Medulla oblongata (tissue), 1 donor: ENCODE data around the gene SRD5A3.
"Not testable (repeated sequence)": the region's sequence is repeated elsewhere in the genome, so short reads cannot be mapped to it uniquely, and the experiment has no call there.

Experiments used
- DNase-seq: peaks from one replicate; pipeline ENCODE4 v3.0.0-alpha.2; 2015; ENCODE audit errors: extremely low spot score

SRD5A3 gene

DNA sequence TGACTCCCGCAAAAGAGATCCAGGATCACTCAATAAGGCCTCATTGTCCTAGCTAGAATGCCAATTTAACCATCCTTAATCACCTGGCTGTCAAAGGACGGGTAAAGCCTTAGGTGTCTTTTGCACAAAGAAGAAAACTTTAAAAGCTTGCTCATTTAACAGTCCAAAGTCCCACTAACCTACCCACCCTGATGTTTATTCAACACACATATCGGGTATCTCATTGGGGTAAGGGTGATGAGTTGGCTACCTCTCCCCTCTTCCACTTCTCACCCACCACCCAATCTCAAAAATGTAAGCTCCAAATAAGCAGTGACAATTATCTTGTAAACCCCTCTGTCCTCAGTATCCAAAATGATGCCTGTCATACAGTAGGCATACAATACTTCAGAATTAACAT lies 988 bp upstream of the SRD5A3 start:
- no peak for DNase-seq

DNA sequence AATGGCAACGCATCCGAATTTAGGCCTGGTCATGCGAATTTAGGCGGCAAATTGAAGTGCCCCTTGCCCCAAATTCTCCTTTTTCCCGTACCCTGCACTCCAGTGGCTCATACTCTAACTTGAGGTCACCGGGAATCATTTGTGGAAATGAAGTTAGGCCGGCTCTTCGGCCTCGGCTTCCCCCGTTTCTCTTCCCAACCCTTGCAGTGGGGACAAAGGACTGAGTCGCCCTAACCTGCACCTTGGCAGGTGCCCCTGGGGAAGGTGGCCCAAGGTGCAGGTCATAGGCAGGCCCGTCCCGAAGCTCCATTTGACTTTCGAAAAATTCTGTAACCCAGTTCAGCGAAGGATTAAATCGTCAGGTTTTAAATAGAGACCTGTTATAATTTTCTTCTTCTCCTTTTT lies 811 bp downstream of the SRD5A3 start:
- DNase-seq: peak; percentile 20

DNA sequence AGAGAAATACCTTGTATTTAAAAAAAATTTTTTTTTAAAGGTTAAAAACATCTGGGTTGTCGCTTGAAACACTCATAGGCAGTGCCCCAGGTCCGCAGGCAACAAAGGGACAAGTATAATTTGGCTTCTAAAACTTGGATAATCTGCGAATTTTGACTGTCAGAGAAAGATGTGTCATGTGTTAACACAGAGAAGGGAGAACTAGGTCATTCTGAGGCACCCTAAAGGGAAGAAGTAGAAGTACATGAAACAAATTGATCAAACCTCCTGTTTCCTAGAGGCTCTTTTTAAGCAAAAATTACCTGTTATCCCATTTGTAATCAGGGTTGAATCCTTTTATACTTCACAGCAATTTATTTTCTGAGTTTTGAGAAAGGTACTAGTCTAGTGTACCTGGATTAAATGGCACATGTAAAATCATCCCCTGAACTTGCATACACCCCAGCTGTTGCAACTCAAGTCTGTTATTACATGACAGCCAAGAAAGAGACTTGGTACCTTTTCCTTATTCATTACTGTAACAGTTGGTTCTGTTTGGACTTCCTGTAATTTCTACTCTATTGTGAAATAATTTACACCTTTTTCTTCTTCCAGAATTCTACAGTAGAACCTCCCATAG lies 1.7 kb downstream of the SRD5A3 start:
- peak; percentile 29 for DNase-seq

DNA sequence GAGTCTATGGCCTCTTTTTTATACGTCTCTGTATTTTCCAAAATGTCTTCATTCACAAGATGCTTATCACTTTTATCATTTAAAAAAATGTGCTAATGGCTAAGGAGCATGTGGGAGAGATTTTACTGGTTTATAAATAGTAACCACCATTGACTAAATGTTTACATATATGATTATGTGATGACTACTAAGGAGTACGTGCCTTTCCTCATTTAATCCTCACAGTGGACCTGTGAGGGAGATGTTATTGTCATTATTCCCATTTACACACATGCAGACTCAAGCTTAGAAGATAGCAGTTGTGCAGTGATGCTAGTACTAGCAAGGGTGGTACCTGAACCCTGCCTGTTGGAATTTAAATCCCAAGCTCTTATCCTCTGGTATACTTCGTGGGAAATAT lies 2.4 kb downstream of the SRD5A3 start:
- DNase-seq: no peak

DNA sequence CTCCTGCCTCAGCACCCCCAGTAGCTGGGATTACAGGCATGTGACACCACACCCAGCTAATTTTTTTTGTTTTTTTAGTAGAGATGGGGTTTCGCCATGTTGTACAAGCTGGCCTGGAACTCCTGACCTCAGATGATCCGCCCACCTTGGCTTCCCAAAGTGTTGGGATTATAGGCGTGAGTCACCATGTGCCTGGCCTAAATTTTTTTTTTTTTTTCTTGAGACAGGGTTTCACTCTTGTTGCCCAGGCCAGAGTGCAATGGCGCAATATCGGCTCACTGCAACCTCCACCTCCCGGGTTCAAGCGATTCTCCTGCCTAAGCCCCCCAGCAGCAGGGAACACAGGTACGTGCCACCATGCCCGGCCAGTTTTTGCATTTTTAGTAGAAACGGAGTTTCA lies 4.8 kb downstream of the SRD5A3 start:
- DNase-seq: not testable (repeated sequence)

DNA sequence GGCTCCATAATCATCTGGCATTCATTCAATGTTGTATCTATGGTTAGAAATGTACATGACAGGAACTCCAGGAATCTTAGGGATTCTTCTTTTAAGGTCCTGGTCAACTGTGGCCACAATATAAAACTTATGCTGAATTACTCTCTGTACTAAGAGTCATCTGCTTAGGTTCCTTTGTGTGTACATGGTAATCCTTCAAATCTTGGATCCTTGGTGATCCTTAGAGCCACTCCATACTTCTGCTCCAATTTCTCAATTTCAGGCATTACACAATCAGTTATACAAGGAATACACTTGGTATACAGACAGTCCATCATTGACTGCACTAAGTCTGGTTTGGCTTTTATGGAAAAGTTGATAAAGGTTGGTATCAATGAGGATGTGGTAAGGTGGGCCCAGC lies 5.8 kb downstream of the SRD5A3 start:
- no peak for DNase-seq

DNA sequence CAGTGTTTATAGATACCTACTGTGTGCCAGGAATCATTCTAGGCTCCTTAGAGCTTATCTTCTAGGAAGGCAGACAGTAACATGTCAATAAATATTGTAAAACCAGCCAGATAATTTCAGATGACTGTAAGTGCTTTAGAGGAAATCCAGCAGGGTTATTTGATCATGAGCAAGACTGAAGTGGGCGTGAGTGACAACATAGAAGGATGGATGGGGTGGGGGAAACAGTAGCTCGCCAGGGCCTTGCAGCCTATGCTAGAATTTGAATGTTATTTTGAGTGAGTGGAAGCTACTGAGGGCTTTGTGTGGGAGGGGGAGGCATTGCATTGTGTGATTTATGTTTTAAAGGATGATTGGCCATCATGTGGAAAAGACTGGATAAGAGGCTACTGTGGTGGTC lies 6.7 kb downstream of the SRD5A3 start:
- no peak for DNase-seq

DNA sequence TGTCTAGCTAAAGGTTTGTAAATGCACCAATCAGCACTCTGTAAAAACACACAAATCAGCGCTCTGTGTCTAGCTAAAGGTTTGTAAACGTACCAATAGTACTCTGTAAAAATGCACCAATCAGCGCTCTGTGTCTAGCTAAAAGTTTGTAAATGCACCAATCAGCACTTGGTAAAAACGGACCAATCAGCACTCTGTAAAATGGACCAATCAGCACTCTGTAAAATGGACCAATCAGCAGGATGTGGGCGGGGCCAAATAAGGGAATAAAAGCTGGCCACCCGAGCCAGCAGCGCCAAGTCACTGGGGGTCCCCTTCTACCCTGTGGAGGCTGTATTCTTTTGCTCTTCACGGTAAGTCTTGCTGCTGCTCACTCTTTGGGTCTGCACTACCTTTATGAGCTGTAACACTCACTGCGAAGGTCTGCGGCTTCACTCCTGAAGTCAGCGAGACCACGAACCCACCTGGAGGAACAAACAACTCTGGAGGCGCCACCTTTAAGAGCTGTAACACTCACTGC lies 7.2 kb downstream of the SRD5A3 start:
- DNase-seq: not testable (repeated sequence)

DNA sequence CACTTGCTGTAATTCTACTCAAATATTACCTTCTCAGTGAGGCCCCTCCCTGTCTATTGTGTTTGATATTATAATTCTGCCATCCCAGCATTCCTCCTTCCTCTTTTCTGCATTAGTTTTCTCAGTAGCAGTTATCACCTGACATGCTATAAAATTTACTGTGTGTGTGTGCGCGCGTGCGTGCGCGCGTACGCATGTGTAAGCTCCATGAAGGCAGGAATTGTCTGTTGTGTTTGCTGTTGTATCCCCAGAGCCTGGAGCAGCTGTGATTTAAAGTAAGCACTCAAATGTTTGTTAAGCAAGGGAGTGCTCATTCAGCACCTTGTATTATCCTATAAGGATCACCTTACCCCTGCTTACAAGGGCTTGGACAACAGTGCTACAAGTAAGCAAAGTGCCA lies 8.6 kb downstream of the SRD5A3 start:
- DNase-seq: no peak

DNA sequence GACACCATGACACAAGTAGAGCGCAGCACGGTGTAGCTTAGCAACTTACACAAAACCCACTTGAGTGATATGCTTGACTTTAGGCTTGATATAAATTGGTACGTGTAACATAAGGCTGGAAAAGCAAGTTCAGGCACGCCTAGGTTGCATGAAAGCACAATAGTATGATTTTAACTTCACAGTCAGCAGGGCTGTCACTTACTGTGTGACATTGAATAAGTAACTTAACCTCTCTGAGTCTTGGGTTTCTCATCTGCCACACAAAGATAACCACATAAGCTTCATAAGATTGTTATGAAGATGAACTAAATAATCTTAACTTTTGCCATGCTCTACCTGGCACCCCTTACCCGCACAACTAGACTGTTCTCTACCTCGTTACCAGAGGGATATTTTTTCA lies 9.5 kb downstream of the SRD5A3 start:
- DNase-seq: no peak

DNA sequence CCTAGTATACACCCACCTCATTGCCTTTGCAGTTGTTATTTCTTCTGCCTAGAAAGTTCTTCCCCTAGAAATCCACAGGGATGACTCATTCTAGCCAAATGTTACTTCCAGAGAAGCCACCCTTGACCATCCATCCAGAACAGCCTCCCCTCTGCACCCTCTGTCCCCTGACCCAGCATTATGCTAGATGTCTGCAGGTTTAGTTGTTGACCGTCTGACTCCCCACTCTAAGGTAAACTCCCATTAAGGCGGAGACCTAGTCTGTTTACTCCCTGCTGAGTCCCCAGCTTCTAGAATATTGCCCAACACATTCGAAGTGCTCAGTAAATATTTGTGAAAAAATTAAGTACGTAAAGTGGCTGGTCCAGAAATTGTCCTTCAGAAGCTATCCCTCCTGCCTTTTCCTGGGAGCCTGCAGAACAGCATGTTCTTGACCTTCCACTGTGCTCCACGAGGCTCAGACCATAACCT lies 11.0 kb downstream of the SRD5A3 start:
- no peak for DNase-seq

DNA sequence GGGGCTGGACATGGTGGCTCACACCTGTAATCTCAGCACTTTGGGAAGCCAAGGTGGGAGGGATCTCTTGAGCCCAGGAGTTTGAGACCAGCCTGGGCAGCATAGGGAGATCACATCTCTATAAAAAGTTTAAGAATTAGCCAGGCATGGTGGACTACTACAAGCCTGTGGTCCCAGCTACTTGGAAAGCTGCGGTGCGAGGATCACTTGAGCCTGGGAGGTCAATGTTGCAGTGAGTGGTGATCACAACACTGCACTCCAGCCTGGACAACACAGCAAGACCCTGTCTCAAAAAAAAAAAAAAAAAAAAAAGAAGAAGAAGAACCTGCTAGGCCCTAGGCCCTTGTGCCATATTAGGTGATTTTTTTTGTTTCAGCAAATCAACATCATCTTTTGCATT lies 12.2 kb downstream of the SRD5A3 start:
- no peak for DNase-seq

DNA sequence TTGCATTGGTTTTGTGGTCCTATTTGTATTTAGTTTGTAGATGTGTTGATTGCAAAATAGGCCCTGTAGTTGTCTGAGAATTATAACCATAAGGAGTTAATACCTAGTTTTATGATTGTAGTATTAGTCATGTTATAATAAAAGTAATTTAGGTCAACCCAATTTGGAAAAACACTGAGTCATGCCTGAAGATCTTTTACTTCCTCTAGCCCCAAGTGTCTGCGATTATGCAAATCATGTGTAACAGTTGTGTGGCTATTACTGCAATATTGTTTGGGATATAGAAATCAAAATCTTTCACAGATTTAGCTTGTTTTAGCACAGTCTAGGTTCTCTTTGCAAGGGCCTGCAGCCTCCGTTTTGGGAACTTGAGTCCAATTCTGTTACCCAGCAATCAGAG lies 12.6 kb downstream of the SRD5A3 start:
- DNase-seq: no peak

DNA sequence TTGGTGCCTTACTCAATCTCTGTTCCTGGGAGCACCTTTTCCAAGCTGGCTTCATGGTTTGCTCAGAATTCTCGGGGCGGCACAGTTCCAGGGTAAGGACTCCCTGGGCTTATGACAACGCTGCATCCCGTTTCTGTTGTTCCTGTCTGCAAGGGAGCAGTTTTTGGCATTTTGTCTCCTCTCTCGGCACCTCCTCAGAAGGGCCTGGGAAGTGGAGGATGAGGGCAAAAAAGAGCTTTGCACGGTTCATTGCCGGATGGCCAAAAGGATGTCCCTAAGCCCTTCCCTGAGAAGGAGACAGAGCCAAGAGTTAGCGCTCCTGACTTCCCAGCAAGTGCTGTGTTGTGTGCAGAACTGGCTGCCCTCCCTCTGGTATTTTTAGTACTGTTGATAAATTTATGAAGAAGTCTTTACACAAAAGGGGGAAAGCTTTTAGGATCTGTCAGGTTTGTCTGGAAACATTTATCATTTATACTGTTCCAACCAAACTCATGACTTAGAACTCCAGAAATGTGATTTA lies 13.4 kb downstream of the SRD5A3 start:
- DNase-seq: no peak

DNA sequence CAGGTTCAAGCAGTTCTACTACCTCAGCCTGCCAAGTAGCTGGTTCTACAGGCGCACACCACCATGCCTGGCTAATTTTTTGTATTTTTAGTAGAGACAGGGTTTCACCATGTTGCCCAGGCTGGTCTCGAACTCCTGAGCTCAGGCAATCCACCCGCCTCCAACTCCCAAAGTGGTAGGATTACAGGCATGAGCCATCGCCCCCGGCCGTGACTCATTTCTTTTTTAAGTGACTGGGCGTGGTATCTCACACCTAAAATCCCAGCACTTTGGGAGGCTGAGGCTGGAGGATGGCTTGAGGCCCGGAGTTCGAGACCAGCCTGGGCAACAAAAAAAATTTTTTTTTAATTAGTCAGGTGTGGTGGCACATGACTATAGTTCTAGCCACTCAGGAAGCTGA lies 16.9 kb downstream of the SRD5A3 start:
- DNase-seq: not testable (repeated sequence)

DNA sequence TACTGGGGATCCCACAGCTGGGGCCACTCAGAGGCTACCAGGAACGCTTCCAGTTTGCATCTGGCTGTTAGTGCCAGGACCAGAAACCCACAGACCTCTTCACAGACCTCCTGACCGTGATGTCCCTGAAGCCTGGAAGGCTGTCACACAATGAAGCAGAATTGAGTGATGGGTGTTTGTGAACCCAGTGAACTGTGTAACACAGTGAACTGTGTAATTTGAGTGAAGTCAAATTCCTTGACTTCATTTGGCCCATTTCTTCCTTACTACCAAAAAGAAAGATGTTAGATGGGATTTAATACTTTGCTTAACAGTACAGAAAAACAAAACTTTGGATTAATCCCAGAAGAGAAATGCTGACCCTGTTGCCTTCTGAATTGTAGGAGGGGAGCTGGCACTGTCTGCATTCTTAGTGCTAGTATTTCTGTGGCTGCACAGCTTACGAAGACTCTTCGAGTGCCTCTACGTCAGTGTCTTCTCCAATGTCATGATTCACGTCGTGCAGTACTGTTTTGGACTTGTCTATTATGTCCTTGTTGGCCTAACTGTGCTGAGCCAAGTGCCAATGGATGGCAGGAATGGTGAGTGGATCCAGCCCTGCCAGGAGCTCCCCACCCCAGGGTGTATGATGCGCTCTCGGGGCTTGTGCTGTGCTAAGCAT lies 17.8 kb downstream of the SRD5A3 start:
- peak; percentile 88 for DNase-seq

DNA sequence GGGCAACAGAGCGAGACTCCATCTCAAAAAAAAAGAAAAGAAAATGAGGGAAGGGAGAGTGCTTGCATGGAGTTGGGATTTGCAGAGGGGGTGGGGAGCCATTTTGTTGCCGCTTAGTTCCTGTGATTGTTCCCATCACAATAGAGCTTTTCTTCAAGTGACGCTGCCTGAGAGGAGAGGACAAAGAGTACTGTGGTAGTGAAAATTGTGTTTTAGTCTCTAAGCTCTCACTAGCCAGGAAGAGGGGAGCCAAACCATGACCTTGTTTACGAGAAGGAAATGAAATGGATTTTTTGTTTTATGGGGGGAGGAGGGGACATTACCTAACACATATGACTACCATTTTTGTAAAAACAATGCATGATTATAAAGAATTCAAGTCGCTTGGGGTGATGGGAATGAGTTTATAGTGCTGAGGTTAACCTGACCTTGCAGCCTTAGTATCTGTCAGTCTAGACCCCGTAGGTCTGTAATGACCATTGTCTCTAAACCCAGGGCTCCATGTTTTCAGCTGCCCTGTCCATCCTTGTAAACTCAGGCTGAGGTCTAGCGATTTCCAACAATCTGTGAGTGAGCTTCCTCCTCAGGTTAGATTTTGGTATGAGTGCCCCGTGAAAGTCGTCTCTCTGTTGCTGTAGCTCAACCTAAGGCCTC lies 18.8 kb downstream of the SRD5A3 start:
- peak; percentile 93 for DNase-seq

DNA sequence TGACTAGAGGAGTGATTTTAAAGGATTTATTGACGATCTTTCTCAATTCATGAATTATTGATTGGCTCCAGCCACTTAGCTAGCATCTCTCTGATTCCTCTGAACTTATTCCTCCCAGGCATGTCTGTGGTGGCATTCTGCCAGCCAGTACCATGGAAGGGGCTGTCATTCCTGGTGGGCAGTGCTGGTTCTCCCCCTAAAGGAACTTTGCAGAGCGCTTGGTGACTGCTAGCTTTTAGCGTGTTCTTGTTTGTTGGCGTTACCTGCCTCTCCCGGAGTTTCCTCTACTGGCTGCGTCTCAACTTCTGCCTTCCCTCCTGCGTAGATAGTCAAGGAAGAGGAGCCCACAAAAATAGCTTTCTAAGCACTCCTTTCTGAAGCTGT lies 19.3 kb downstream of the SRD5A3 start:
- no peak for DNase-seq

DNA sequence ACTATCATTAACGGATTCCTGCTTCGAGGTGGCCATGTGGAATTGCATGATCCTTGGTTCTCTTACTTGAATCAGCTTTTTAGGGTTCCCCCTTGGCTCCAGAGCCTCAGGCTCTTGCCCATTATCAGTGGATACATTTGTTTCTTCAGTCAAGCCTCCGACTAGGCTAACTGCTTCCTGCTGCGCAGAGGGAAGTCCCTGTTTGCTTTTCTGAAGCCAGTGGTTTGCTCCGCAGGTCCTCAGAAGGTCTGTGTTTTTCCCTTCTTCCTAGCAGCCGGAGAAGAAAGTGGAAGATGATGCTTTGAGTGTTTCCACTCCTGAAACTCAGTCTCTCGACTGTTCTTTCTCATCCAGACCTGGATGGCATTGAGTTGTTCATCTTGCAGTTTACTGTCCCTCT lies 20.6 kb downstream of the SRD5A3 start:
- no peak for DNase-seq

DNA sequence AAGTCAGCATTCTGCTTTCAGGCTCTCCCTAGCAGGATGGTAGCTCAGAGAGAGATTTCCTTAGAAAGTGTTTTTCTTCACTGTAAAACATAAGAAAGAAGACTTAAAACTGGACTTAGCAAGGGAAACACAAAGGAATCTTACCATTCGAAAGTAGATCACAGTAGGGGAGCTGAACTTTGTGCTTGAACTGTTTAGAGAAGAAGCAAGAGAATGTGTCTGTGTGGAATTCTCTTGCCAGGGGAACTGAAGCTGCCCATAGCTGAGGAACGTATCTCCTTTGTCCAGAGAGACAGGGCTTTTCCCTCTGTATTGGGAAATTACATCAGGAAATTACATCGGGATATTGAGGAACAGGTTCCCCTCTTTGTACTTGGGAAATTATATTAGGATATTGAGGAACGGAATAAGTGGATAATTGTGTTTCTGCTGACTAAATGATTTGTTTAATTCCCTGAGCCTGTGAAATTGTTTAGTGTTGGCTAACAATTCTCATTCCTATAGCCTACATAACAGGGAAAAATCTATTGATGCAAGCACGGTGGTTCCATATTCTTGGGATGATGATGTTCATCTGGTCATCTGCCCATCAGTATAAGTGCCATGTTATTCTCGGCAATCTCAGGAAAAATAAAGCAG lies 21.2 kb downstream of the SRD5A3 start:
- DNase-seq: no peak

DNA sequence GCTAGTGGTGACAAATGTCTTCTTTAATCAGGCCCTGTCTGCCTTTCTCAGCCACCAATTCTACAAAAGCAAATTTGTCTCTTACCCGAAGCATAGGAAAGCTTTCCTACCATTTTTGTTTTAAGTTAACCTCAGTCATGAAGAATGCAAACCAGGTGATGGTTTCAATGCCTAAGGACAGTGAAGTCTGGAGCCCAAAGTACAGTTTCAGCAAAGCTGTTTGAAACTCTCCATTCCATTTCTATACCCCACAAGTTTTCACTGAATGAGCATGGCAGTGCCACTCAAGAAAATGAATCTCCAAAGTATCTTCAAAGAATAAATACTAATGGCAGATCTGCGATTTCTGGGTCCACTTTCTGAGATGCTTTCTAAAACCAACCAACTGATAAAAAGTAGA lies 23.9 kb downstream of the SRD5A3 start:
- DNase-seq: no peak

DNA sequence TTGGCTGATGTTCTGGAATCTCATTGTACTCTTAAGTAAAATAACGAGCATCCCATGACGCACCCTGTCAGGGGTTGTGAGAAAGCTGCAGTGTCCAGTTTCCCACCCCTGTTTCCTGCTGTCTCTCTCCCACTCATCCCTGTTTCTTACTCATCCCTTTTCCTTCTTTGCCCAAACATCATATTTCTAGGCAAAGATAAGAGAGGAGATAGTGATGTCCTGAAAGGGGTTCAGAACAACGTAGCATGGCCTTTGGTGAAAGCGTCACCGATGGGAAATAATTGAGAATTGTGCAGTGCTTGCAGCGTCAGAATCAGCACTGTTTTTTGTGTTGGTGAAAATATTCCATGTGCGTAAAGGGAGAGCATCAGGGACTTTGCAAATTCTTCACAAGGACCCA lies 26.2 kb downstream of the SRD5A3 start:
- DNase-seq: no peak
